Stimulated activated naive CD4-positive, alpha-beta T cell (primary cell): Measurements from ENCODE around the gene EFHD1.
A peak's percentile ranks its signal among the peaks of the same experiment; 100 is the strongest.

Source experiments
- DNase-seq, 6 experiments: peaks; one replicate each; lab custom pipeline; 2025; lab: John Stamatoyannopoulos, UW

Gene EFHD1, protein sequence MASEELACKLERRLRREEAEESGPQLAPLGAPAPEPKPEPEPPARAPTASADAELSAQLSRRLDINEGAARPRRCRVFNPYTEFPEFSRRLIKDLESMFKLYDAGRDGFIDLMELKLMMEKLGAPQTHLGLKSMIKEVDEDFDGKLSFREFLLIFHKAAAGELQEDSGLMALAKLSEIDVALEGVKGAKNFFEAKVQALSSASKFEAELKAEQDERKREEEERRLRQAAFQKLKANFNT

DNA sequence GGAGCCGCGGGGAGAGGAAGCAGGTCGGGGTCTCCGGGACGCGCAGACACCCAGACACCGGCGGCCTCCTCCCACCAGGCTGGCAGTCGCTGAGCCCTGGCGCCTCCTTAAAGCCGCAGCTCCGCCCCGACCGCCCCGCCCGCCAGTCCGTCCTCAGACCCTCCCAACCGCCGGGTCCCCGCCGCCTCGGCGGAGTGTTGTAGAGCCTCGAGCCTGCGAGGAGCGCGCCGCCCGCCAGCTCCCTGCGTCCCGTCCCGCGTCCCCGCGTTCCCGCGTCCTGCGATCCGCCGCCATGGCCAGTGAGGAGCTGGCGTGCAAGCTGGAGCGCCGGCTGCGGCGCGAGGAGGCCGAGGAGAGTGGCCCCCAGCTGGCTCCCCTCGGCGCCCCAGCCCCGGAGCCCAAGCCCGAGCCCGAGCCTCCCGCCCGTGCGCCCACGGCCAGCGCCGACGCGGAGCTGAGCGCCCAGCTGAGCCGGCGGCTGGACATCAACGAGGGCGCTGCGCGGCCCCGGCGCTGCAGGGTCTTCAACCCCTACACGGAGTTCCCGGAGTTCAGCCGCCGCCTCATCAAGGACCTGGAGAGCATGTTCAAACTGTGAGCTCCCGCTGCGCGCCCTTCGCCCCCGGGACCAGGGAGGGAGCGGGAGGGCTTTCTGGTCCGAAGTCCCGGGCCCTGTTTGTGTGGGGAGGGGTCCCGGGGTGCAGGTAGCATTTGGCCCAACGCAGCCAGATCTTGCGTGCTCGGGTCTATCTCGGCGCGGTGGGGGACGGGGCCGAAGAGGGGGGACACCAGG lies at the start of gene EFHD1:
Gene EFHD1 (plus strand): TSS at position 192 of the 793 bp plus-strand sequence. CDS start 101 bp downstream, at position 293.
- DNase-seq: peak in 5 of 6 experiments; percentile 7 to 31 (median 13)

DNA sequence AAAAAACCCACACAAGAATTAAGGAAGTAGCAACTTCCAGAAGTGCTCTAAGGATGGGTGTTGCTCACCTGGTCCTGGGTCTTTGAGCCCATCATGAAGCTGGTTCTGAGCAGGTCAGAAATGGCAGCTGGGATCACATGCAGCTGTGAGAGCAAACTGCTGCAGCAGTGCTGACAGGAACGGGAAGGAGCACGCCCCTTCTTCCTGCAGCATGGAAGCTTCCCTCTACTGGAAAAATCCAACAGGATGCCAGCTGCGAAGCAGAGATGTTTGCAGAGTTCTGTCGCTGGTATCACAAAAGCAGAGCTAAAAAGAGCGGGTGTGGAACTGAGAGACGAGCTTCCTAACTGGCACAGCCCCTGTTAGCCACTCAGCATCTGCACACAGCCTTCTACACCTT lies 49.2 kb upstream of the EFHD1 start:
- no peak for DNase-seq

DNA sequence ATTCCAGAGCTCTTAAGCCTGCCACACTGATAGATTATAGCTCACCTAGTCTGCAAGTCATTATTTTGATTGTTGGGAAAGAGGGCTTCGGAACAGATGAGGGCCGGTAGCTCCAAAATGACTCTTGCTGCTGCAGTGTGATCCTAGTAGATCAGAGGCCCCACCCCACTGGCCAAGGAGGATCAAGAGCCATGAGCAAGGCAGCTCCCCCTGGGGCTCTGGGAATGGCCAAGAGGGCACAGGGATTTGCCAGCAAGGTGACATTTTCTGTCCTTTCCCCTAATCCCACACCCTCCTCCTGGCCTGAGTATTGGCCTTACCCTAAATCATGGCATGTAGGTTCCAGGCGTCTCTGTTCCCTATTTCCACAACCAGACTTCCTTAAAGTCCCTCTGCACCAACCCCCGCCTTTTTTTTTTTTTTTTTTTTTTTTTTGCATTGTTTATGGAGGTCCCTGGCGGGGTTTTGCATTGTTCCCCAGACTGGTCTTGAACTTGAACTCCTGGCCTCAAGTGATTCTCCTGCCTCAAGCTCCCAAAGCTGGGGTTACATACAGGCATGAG lies 46.4 kb upstream of the EFHD1 start:
- no peak for DNase-seq

DNA sequence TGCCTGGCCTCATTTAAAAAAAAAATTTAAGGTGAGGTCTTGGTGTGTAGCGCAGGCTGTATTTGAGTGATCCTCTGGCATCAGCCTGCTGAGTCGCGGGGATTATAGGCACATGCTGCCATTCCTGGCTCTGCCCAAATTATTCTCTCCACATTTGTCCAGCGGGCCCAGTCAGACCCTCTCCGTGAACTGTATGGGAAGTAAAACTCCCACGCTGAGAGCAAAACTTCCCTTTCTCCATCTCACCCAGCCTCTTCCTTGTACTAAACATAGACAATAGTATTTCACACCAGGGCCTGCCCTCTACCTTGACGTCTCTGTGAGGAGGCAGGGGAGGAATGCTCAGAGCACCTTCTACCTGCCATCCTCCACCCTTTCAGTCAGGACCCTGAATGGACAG lies 45.9 kb upstream of the EFHD1 start:
- DNase-seq: no peak

DNA sequence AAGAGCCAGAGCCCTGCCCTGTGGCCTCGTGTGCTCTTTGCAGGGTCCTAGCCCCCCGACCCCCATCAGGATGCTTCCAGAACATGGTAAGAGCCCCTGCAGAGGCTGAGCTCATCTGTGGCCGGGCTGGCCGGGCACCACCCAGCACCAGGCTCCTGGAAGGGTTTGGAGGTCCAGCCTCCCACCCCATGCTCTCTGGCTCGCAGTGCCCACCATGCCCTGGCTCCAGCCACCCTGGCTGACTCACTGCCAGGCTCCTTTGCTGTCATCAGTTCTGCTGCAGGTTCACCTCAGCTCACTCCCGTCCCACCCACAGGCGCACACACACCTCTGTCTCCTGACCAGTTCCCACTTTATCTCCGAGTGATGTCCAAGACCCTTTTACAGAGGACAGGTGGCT lies 45.4 kb upstream of the EFHD1 start:
- DNase-seq: no peak

DNA sequence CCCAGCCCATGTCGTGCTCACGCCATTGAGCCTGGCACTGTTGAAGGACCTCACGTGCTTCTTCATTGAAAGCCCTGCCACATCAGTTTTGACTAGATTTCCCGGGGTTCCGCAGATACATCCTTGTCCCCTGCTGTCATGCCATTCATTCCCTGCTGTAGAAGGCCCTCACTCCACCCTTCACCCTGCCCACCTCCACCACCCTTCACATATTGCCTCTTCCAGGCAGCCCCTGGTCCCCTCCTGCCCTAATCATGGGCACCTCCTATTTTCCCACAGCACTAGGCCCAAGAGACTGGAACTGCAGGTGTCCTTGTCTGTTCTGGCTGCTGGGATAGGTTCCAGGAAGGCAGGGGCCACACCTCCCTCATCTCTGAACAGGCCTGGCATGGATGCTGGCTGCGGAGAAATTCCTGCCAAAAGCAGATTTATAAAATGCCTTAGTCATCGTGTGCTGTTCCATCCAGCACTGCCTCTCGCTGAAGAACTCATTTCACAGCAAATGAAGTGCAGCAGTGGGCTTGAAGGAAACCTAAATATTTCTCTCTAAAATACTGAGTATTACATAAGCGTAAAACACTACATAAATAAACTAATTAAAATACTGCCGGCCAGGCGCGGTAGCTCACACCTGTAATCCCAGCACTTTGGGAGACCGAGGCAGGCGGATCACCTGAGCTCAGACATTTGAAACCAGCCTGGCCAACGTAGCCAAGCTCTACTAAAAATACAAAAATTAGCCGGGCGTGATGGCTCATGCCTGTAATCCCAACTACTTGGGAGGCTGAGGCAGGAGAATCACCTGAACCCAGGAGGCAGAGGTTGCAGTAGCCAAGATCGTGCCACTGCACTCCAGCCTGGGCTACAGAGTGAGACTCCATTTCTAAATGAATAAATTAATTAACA lies 44.5 kb upstream of the EFHD1 start:
- DNase-seq: no peak

DNA sequence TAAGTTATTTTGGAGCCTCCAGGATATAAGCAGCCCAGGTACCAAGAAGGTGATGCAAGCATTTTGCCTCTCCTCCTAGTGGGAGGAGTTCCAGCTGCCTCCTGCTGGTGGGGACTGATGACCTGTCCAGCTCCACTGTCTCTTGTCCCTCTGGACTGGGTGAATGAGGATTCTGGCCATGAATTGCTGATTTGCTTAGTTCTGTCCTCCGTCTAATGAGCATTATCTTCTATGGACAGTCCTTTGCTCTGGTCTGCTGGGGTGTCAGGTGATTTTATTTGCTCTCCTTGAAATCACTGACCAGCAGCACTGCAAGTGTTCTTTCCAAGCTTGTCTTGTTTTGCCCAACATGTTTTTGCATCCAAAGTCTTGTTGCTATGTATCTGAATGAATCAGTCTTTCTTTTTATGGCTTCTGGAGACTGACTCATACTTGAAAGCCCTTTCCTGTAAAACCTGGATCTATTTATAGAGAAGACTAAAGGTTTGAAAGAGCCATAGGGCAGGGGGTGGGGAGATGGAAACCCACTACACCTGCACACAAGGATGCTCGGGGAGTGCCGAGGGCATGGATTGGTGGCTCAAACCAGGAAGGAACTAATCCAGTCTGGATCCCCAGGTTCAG lies 40.5 kb upstream of the EFHD1 start:
- no peak for DNase-seq

DNA sequence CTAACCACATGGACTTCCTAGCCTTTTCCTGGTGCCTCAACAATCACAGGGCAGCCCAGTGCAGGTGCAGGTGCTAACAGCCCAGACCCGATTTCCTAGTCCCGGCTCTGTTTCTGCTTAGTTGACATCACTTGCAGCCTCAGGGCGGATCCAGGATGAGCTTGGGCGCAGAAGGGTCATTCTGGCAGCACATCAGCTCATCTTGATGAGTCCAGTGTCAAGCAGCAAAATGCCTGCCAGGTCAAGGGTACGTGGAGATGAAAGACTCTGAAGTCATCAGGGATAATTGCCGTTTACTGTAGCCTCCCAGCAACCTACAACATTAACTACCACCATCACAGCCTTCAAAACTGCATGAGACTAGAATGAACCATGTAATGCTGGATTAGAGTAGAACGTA lies 39.4 kb upstream of the EFHD1 start:
- DNase-seq: no peak

DNA sequence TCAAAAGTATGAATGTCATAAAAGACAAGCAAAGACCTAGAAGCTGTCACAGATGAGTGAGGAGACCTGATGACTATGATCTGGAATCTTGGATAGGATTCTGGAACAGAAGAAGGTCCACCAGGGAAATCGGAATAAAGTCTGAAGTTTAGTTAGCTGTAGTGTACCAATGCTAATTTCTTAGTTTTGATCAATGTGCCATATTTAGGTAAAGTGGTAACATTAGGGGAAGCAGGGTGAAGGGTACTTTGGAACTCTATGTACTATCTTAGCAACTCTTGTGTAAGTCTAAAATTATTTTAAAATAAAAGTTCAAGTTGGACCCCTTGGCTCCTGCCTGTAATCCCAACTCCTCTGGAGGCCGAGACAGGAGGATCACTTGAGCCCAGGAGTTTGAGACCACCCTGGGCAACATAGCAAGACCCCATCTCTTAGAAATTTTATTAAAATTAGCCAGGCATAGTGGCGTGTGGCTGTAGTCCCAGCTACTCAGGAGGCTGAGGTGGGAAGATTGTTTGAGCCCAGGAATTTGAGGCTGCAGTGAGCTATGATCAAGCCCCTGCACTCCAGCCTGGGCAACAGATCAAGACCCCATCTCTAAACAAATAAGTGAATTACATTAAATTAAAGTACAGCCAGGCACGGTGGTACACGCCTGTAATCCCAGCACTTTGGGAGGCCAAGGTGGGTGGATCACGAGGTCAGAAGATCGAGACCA lies 35.9 kb upstream of the EFHD1 start:
- no peak for DNase-seq

DNA sequence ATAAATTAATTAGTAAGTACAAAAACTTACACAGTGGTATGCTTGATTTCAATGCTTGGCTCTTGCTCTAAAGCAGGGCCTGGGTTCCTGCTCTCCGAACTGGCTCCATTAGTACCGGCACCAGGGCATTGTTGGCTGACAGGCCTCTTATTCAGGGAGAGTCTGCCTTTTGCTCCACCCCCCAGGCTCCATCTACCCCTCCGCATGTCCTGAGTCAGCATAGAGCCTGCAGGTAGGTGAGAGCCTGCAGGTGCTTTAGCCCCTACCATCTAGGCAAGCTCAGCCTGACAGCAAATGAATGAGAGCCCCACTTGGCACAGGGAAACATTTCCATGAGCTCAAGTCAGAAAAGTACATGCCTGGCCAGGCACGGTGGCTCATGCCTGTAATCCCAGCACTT lies 35.1 kb upstream of the EFHD1 start:
- no peak for DNase-seq

DNA sequence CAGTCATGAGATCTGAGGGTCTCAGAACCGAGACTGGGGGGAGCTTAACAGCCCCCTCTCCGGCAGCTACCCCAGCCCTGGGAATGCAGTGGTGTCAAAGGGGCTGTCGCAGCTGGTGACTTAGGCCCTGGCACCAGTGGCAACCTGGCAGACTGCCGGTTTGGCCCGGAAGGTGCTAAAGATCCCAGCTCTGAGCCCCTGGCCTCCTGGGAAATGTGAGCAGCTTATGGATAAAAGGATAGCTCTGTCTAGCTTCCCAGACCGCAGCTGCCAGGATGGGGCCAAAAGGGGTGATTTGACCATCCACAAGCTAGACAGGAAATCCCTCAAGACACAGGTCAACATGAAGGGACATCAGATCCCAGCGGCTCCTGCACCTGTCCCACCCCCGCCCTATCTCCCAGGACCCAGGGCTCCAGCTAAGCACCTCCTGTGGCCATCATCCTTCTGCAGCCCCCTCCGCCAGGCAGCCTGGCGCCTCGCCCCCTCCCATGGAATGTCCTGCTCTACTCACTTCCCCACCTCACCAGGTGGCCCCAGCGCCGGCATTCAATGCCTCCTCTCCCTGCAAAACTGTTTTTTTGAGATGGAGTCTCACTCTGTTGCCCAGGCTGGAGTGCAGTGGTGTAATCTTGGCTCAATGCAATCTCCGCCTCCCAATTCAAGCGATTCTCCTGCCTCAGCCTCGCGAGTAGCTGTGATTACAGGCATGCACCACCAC lies 33.2 kb upstream of the EFHD1 start:
- no peak for DNase-seq

DNA sequence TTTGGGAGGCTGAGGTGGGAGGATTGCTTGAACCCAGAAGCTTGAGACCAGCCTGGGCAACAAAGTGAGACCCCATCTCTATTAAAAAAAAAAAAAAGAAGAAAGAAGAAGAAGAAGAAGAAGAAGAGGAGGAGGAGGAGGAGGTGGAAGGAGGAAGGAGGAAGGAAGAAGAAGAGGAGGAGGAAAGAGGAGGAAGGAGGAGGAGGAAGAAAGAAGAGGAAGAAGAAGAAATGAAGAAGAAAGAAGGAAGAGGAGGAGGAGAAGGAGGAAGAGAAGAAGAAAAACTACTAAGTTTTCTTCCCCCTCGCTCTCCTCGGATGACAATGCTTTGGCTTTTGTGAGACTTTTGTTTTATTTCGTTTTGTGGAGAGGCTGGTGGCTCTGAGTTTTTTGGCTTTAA lies 30.1 kb upstream of the EFHD1 start:
- DNase-seq: no peak

DNA sequence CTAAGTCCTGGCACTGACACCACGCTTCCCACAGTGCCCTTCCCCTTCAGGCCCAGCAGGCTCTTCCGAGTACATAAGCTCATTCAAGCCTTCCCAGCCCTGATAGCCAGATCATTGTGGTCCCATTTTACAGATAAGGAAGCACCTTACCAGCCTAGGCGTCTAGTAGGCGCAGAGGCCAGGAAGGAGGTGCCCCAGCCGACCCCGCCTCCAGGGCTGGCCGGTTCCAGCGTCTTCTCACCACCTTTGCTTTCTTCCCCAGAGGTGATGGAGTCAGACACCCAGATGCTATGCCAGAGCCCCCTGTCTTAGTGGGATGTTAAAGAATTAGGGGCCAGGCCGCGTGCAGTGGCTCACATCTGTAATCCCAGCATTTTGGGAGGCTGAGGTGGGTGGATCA lies 28.9 kb upstream of the EFHD1 start:
- DNase-seq: peak in 1 of 6 experiments; percentile 1

DNA sequence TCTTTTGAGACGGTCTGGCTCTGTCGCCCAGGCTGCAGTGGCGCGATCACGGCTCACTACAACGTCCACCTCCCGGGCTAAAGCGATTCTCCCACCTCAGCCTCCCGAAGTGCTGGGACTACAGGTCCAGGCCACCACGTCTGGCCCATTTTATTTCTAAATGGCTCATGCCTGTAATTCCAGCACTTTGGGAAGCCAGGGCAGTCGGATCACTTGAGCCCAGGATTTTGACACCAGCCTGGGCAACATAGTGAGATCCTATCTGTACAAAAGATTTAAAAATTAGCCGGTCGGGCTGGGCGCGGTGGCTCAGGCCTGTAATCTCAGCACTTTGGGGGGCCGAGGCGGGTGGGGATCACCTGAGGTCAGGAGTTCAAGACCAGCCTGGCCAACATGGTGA lies 26.4 kb upstream of the EFHD1 start:
- DNase-seq: no peak

DNA sequence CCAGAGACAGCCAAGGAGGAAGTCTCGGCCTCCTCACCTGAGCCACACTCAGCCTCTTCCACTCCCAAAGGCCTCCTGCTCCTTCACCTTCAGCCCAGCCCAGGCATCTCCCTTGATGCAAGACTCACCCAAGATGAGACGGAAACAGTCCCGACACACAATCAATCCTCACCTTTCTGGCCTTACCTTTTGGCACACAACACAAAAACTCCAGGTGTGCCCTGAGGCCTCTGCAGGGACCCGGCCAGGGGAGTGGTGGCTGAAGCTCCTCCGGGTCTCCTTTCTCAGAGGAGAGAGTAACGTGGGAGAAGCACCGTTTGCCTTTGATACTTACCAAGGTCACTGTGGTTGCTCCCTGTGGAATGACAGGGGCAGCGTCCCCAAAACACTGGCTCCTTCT lies 23.8 kb upstream of the EFHD1 start:
- DNase-seq: no peak

DNA sequence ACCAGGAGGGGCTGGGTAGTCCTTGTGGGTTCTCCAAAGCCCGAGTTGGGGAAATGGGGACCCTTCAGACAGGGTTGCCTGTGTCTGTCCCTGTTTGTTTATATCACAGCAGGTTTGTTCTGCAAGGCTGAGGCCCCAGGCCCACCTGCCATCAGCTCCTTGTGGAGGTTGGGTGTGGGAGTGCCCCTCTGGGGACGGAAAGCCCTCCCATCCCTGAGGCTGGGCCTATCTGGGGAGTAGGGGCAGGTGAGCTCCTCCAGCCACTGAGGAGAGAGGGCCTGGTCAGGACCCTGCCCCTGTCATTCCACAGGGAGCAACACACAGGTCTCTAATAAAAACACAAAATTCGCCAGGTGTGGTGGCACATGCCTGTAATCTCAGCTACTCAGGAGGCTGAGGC lies 23.3 kb upstream of the EFHD1 start:
- no peak for DNase-seq

DNA sequence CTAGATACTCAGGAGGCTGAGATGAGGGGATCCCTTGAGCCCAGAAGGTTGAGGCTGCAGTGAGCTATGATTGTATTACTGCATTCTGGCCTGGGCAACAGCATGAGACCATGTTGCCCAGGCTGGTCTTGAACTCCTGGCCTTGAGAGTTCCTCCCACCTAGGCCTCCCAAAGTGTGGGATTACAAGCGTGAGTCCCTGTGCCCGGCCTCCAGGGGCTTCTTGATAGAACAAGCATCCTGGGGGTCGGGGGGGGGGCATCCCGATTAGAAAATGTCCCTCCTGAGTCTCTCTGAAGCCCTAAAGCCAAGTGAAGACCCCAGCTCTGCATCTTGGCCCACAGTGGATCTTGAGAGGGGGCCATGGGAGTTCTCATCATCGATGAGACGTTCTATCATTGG lies 22.3 kb upstream of the EFHD1 start:
- no peak for DNase-seq

DNA sequence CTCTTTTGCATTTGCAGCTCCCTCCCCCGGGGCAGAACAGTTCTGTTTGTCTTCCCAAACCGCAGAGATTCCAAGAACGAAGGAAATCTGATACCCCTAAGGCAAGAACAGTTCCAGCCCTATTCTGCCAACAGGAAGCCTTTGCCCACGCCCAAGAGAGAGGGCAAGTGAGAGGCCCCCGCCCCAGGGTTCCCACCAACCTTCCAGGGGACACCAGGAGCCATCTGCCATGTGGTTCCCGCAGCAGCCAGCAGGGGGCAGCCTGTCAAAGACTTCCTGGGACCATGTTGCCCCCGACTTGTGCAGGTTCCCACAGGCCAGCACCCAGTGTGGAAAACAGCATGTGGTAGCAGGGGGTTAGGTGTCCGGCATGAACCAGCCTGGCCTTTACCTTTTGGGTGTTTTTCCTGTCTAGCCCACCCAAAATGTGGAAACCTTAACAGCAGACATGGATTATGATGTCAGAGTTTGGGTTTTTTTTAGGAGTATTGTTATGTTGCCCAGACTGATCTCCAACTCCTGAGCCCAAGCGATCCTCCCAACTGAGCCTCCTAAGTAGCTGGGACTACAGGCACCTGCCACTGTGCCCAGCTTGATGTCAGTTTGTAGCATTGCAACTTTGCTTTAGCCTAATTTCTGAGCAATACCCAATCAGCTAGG lies 21.7 kb upstream of the EFHD1 start:
- DNase-seq: peak in 5 of 6 experiments; percentile 33 to 60 (median 44)

DNA sequence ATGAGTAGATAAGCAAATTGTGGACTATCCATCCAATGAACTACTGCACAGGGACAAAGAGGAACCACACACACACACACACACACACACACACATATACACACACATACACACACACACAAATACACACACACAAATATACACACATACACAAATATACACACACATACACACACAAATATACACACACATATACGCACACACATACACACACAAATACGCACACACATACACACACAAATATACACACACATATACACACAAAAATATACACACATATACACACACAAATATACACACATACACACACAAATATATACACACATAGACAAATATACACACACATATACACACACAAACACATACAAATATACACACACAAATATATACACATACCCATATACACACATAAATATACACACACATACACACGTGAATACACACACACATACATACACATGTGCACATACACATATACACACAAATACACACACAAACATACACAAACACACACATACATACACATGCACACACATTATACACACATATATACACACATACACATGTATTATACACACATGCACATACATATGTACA lies 19.8 kb upstream of the EFHD1 start:
- no peak for DNase-seq

DNA sequence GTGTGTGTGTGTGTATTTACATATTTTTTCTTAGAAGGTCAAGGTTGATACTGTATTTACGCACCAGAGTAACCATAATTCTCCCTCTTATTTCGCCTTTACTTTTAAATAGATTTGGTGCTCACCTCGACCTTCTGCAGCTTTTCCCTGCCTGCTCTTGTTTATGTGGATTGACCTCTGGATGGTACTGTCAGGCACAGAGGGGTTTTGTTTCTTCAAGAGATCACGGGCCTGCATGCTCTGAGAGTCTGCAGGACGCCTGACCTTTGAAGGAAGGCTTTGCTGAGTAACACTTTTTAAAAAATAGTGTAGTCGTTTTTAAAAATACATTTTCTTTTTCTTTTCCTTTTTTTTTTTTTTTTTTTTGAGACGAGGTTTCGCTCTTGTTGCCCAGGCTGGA lies 18.1 kb upstream of the EFHD1 start:
- DNase-seq: no peak
